Activated B cell treated with CpG ODN at 0.5 μM for 24 hours (primary cell): ENCODE results near the gene TUBA8. TPM values are rescaled to one million over a fixed set of nuclear protein-coding genes. Genes with fewer than 3 reads are reported as not detected.

Source experiments
- ATAC-seq: fragments of 200-7000 bp; cut with Tn5 transposase; one replicate; pipeline ENCODE4 v1.10.0; 2021; ENCODE audit warnings: low read depth, mild to moderate bottlenecking, moderate library complexity
- CTCF ChIA-PET: fragments of 350-600 bp; sonication (Branson Sonifier 250); formaldehyde crosslinking; loops from one replicate; lab custom pipeline; 2021; ENCODE audit warnings: antibody characterized with exemption; lab: Charles Lee
- POLR2A ChIA-PET: fragments of 350-600 bp; sonication (Branson Sonifier 250); formaldehyde crosslinking; loops from one replicate; lab custom pipeline; 2021; ENCODE audit warnings: antibody characterized with exemption; lab: Charles Lee
- DNase-seq: peaks from one replicate; pipeline ENCODE4 v3.0.0; 2022
- H3K27ac Mint-ChIP-seq: one replicate; pipeline ENCODE4 v1.8.0; 2020; ENCODE audit warnings: mixed read lengths
- H3K27me3 Mint-ChIP-seq: one replicate; pipeline ENCODE4 v1.8.0; 2021; ENCODE audit warnings: mixed read lengths
- H3K36me3 Mint-ChIP-seq: one replicate; pipeline ENCODE4 v1.8.0; 2021; ENCODE audit warnings: low read depth, mixed read lengths
- H3K4me1 Mint-ChIP-seq: one replicate; pipeline ENCODE4 v1.8.0; 2021; ENCODE audit warnings: mixed read lengths
- H3K4me3 Mint-ChIP-seq: one replicate; pipeline ENCODE4 v1.8.0; 2020; ENCODE audit warnings: mild to moderate bottlenecking, mixed read lengths
- H3K9me3 Mint-ChIP-seq: one replicate; pipeline ENCODE4 v1.8.0; 2020; ENCODE audit warnings: mixed read lengths
- CTCF ChIP-seq: fragments of 200-600 bp; IDR thresholded peaks from one replicate; pipeline ENCODE4 v1.8.0; 2022; ENCODE audit warnings: antibody characterized with exemption, mild to moderate bottlenecking
- intact Hi-C: fragments of 100-400 bp; cut with micrococcal nuclease; formaldehyde crosslinking; loops from one replicate; pipeline ENCODE4 v1.15.1; 2024
- total RNA-seq: library from RNA; stranded (reverse); gene quantifications from 2 replicates; pipeline ENCODE4 v1.2.3, GENCODE V29; 2022

TUBA8 gene
- total RNA-seq, 1 donor from 2014 or later, result 2.4 TPM

- Mint-ChIP-seq H3K27me3 (no peaks in the 10 kb centered on the region), H3K9me3 (no peaks in the 10 kb centered on the region), H3K27ac (no peak overlapping the region), H3K4me1 (no peaks in the 10 kb centered on the region), H3K4me3 (no peak overlapping the region), H3K36me3 (no peaks in the 10 kb centered on the region)
- CTCF ChIA-PET, result no interaction called here
- intact Hi-C loops, result no loop called here
- ATAC-seq (no peak), DNase-seq (no peak)
- TF ChIP-seq CTCF, result no peak
- POLR2A ChIA-PET, result no interaction called here
Measured at GRCh38 chr22:18144105-18144504, 33.5 kb downstream of the TUBA8 start.

GRCh38 chr22:18145676-18146388 is 35.2 kb downstream of the TUBA8 start:
- ChIA-PET POLR2A (interaction anchor here (0.9 kb wide), 1 partner anchor 67 kb away, joined by 3 read pairs; no protein-coding TSS in a partner anchor), CTCF (no interaction called here)
- intact Hi-C loops, result no loop called here
- Mint-ChIP-seq H3K36me3 (no peaks in the 10 kb centered on the region), H3K27me3 (no peaks in the 10 kb centered on the region), H3K4me3 (no peak overlapping the region), H3K4me1 (peaks cover 10% of the 10 kb centered on the region), H3K27ac (no peak overlapping the region), H3K9me3 (no peaks in the 10 kb centered on the region)
- DNase-seq, result no peak
- TF ChIP-seq CTCF, result no peak
- no peak for ATAC-seq

- Mint-ChIP-seq H3K27me3 (no peaks in the 10 kb centered on the region), H3K9me3 (no peaks in the 10 kb centered on the region), H3K27ac (no peak overlapping the region), H3K4me1 (peaks cover 14% of the 10 kb centered on the region), H3K36me3 (no peaks in the 10 kb centered on the region), H3K4me3 (no peak overlapping the region)
- ChIA-PET POLR2A (no interaction called here), CTCF (no interaction called here)
- ATAC-seq, result no peak
- intact Hi-C loops, result no loop called here
- DNase-seq, result no peak
- TF ChIP-seq CTCF, result no peak
Measured at GRCh38 chr22:18146389-18146753, 35.8 kb downstream of the TUBA8 start.

- Mint-ChIP-seq H3K4me3 (no peak overlapping the region), H3K27ac (no peak overlapping the region), H3K27me3 (no peaks in the 10 kb centered on the region), H3K36me3 (no peaks in the 10 kb centered on the region), H3K9me3 (no peaks in the 10 kb centered on the region), H3K4me1 (peaks cover 20% of the 10 kb centered on the region)
- no peak for TF ChIP-seq CTCF
- no peak for ATAC-seq
- intact Hi-C loops, result no loop called here
- ChIA-PET CTCF (no interaction called here), POLR2A (no interaction called here)
- no peak for DNase-seq
Measured at GRCh38 chr22:18147791-18148190, 37.2 kb downstream of the TUBA8 start.

- no peaks in the 10 kb centered on the region for H3K36me3 Mint-ChIP-seq
- H3K4me1 Mint-ChIP-seq, result peaks cover 21% of the 10 kb centered on the region
- no peak for DNase-seq
- no peaks in the 10 kb centered on the region for H3K27me3 Mint-ChIP-seq
- intact Hi-C loops, result no loop called here
- H3K27ac Mint-ChIP-seq, result no peak overlapping the region
- no peaks in the 10 kb centered on the region for H3K9me3 Mint-ChIP-seq
- ATAC-seq, result no peak
- H3K4me3 Mint-ChIP-seq, result peak overlapping the region; percentile 82
- CTCF ChIA-PET, result no interaction called here
- TF ChIP-seq CTCF, result no peak
- POLR2A ChIA-PET, result no interaction called here
Measured at GRCh38 chr22:18148293-18148965, 37.8 kb downstream of the TUBA8 start.
